ENCODE results near the gene TRIM27. TPM values are rescaled to one million over a fixed set of nuclear protein-coding genes. Genes with fewer than 3 reads are reported as not detected.

TRIM27 gene
- total and polyA plus RNA-seq, 2 donors (not counting 1 experiment from before 2014, with no cell fraction given) = 42.7 to 43.8 TPM

DNA sequence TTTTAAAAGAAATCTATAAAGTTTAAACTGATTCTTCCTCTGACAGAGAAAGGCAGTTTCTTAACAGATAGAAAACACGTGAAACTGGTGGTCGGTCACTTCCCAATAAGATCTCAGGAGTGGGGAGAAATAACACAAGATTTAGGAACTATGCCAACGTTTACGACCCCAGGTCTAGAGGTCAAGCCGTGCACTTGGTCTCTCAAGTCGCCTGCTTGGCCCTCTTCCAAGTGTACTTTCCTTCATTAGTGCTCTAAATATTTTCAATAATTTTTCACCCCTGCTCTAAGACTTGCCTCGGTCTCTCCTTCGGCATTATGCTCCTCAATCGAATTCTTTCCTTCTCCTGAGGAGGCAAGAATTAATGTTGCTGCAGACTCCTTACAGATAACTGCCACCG lies 61.7 kb downstream of the TRIM27 start:
- Histone ChIP-seq H3K27ac (ENCODE audit: insufficient read depth, low read length) (no peak overlapping the region), H2AFZ (ENCODE audit: low read length) (no peak overlapping the region), H3K36me3 (ENCODE audit: control insufficient read depth, insufficient read depth, low read length) (no peaks in the 10 kb centered on the region), H3K27me3 (ENCODE audit: control insufficient read depth, insufficient read depth, low read length) (no peaks in the 10 kb centered on the region), H4K20me1 (ENCODE audit: control insufficient read depth, extremely low read depth, insufficient read depth, low read length) (no peaks in the 10 kb centered on the region), H3K4me3 (replicated peaks in 1 of 4; ENCODE audit: control extremely low read depth in 1 of 4, insufficient read depth in 1 of 4, low read depth in 3 of 4, low read length in 4 of 4) (no peak overlapping the region), H3K79me2 (ENCODE audit: control insufficient read depth, insufficient read depth, low read length) (no peaks in the 10 kb centered on the region), H3K4me1 (ENCODE audit: control insufficient read depth, extremely low read depth, insufficient read depth, low read length) (peaks cover 5% of the 10 kb centered on the region), H3K9ac (ENCODE audit: insufficient read depth, low read length) (no peak overlapping the region), H3K4me2 (ENCODE audit: extremely low read depth, insufficient read depth, low read length) (no peak overlapping the region), H3K9me3 (ENCODE audit: control insufficient read depth, insufficient read depth, low read depth, low read length) (no peaks in the 10 kb centered on the region)
- no peak for TF ChIP-seq CTCF (conservative IDR thresholded peaks at IDR 0.05 in 1 of 2, IDR thresholded peaks at IDR 0.05 in 1 of 2; ENCODE audit: low read depth in 1 of 2, low read length in 2 of 2)
- no peak for TF ChIP-seq EZH2 (IDR thresholded peaks at IDR 0.05; ENCODE audit: low read length, missing control alignments)
- DNase-seq (ENCODE audit: low read depth in 2 of 2) = no peak

DNA sequence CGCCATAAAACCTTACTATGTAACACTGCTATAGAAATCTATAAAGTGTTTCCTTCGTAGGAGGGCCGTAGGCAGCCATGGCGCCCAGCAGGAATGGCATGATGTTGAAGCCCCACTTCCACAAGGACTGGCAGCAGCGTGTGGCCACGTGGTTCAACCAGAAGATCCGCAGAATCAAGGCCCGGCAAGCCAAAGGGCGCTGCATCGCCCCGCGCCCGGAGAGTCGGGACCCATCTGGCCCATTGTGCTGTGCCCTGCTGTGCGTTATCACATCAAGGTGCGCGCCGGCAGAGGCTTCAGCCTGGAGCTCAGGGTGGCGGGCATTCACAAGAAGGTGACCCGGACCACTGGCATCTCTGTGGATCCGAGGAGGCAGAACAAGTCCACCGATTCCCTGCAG lies 62.4 kb downstream of the TRIM27 start:
- H3K9ac ChIP-seq (ENCODE audit: insufficient read depth, low read length) = no peak overlapping the region
- H3K79me2 ChIP-seq (ENCODE audit: control insufficient read depth, insufficient read depth, low read length) = no peaks in the 10 kb centered on the region
- no peaks in the 10 kb centered on the region for H3K9me3 ChIP-seq (ENCODE audit: control insufficient read depth, insufficient read depth, low read depth, low read length)
- H3K27me3 ChIP-seq (ENCODE audit: control insufficient read depth, insufficient read depth, low read length) = no peaks in the 10 kb centered on the region
- H4K20me1 ChIP-seq (ENCODE audit: control insufficient read depth, extremely low read depth, insufficient read depth, low read length) = no peaks in the 10 kb centered on the region
- no peak for TF ChIP-seq CTCF (conservative IDR thresholded peaks at IDR 0.05 in 1 of 2, IDR thresholded peaks at IDR 0.05 in 1 of 2; ENCODE audit: low read depth in 1 of 2, low read length in 2 of 2)
- TF ChIP-seq EZH2 (IDR thresholded peaks at IDR 0.05; ENCODE audit: low read length, missing control alignments) = no peak
- no peak overlapping the region for H3K4me3 ChIP-seq (replicated peaks in 1 of 4; ENCODE audit: control extremely low read depth in 1 of 4, insufficient read depth in 1 of 4, low read depth in 3 of 4, low read length in 4 of 4)
- no peak overlapping the region for H3K4me2 ChIP-seq (ENCODE audit: extremely low read depth, insufficient read depth, low read length)
- H2AFZ ChIP-seq (ENCODE audit: low read length) = no peak overlapping the region
- no peaks in the 10 kb centered on the region for H3K36me3 ChIP-seq (ENCODE audit: control insufficient read depth, insufficient read depth, low read length)
- DNase-seq (ENCODE audit: low read depth in 2 of 2) = no peak
- H3K4me1 ChIP-seq (ENCODE audit: control insufficient read depth, extremely low read depth, insufficient read depth, low read length) = peaks cover 5% of the 10 kb centered on the region
- no peak overlapping the region for H3K27ac ChIP-seq (ENCODE audit: insufficient read depth, low read length)

GRCh38 chr6:28860581-28860980 lies 63.2 kb downstream of the TRIM27 start:
- Histone ChIP-seq H2AFZ (ENCODE audit: low read length) (no peak overlapping the region), H3K9ac (ENCODE audit: insufficient read depth, low read length) (no peak overlapping the region), H3K27ac (ENCODE audit: insufficient read depth, low read length) (no peak overlapping the region), H3K27me3 (ENCODE audit: control insufficient read depth, insufficient read depth, low read length) (no peaks in the 10 kb centered on the region), H3K9me3 (ENCODE audit: control insufficient read depth, insufficient read depth, low read depth, low read length) (no peaks in the 10 kb centered on the region), H3K79me2 (ENCODE audit: control insufficient read depth, insufficient read depth, low read length) (no peaks in the 10 kb centered on the region), H3K4me1 (ENCODE audit: control insufficient read depth, extremely low read depth, insufficient read depth, low read length) (peaks cover 5% of the 10 kb centered on the region), H3K4me2 (ENCODE audit: extremely low read depth, insufficient read depth, low read length) (no peak overlapping the region), H3K4me3 (replicated peaks in 1 of 4; ENCODE audit: control extremely low read depth in 1 of 4, insufficient read depth in 1 of 4, low read depth in 3 of 4, low read length in 4 of 4) (no peak overlapping the region), H4K20me1 (ENCODE audit: control insufficient read depth, extremely low read depth, insufficient read depth, low read length) (no peaks in the 10 kb centered on the region), H3K36me3 (ENCODE audit: control insufficient read depth, insufficient read depth, low read length) (no peaks in the 10 kb centered on the region)
- TF ChIP-seq CTCF (conservative IDR thresholded peaks at IDR 0.05 in 1 of 2, IDR thresholded peaks at IDR 0.05 in 1 of 2; ENCODE audit: low read depth in 1 of 2, low read length in 2 of 2) (no peak), EZH2 (IDR thresholded peaks at IDR 0.05; ENCODE audit: low read length, missing control alignments) (no peak)
- no peak for DNase-seq (ENCODE audit: low read depth in 2 of 2)
